ENCODE results near the gene CHEK1.

CHEK1 gene

DNA sequence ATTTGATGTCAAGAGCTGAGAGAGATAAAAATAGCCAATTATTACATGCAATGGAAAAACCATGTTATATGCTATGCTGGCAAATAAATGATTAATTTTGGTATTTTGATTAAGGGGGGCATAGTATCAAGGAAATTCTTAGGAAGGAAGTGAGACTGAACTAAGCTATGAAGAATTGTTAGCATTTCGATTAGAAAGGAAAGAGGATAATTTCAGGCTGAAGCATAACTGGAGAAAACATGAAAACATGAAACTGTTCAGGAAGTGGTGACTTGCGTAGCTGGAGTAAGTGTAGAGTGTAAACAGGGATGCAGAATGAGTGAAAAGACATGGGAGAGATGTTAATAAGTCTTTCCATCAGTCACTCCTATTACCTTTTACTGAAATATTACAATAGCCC, 49.2 kb downstream of the CHEK1 start:
- H3K36me3 ChIP-seq (replicated peaks), result no peaks in the 10 kb centered on the region

DNA sequence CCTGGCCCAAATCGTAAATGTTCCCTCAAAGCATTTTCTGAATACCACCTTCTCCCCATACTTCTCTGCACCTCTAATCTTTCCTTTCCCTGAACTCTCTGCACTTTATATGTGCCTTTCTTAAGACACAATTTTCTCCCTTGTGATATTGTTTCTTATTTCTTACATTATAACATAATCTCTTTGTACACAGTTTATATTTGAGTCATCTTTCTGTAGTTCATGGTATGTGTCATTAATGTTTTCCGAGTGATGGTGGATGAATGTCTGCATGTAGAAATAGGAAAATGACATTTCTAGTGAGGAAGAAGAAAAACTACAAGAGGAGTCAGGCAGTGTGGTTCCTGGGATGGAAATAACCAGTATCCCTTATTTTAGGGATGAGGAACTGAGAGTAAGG, 50.2 kb downstream of the CHEK1 start:
- in situ Hi-C loops (cut with HindIII; ENCODE audit: low pct_ligation_motif_present, low sequenced_read_pairs), result no loop called here
- TF ChIP-seq, protein P1, sequence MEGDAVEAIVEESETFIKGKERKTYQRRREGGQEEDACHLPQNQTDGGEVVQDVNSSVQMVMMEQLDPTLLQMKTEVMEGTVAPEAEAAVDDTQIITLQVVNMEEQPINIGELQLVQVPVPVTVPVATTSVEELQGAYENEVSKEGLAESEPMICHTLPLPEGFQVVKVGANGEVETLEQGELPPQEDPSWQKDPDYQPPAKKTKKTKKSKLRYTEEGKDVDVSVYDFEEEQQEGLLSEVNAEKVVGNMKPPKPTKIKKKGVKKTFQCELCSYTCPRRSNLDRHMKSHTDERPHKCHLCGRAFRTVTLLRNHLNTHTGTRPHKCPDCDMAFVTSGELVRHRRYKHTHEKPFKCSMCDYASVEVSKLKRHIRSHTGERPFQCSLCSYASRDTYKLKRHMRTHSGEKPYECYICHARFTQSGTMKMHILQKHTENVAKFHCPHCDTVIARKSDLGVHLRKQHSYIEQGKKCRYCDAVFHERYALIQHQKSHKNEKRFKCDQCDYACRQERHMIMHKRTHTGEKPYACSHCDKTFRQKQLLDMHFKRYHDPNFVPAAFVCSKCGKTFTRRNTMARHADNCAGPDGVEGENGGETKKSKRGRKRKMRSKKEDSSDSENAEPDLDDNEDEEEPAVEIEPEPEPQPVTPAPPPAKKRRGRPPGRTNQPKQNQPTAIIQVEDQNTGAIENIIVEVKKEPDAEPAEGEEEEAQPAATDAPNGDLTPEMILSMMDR (IDR thresholded peaks at IDR 0.05; ENCODE audit: low read depth, low read length, missing control alignments), result no peak

More for the DNA sequence above, 49.2 kb downstream of the CHEK1 start:
- DNase-seq, result no peak
- Histone ChIP-seq H3K27ac (no peak overlapping the region), H3K27me3 (replicated peaks) (no peaks in the 10 kb centered on the region), H3K4me3 (ENCODE audit: low read depth, low read length) (no peak overlapping the region)
- TF ChIP-seq, protein P1 (IDR thresholded peaks at IDR 0.05; ENCODE audit: low read depth, low read length, missing control alignments), result no peak
- in situ Hi-C loops (cut with HindIII; ENCODE audit: low pct_ligation_motif_present, low sequenced_read_pairs), result no loop called here

DNA sequence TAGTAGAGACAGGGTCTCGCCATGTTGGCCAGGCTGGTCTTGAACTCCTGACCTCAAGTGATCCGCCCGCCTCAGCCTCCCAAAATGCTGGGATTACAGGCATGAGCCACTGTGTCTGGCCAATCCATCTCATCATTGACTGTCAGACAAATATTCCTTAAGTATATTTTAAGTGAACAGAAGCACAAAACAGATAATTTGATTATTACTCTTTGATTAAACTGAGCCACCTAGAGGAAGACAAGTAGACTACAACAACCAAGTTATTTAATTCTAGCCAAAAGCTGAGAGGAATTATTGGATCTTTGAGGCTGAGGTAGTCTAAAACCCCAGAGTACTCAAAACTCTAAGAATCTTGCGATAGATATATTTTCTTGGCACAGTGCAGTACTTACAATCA, 54.4 kb downstream of the CHEK1 start:
- Histone ChIP-seq H3K36me3 (replicated peaks) (no peaks in the 10 kb centered on the region), H3K27ac (no peak overlapping the region), H3K4me3 (ENCODE audit: low read depth, low read length) (no peak overlapping the region), H3K27me3 (replicated peaks) (no peaks in the 10 kb centered on the region)
- DNase-seq, result no peak
- in situ Hi-C loops (cut with HindIII; ENCODE audit: low pct_ligation_motif_present, low sequenced_read_pairs), result no loop called here
- TF ChIP-seq, protein P1 (IDR thresholded peaks at IDR 0.05; ENCODE audit: low read depth, low read length, missing control alignments), result no peak

More for the DNA sequence above, 50.2 kb downstream of the CHEK1 start:
- DNase-seq, result no peak
- Histone ChIP-seq H3K27me3 (replicated peaks) (no peaks in the 10 kb centered on the region), H3K36me3 (replicated peaks) (no peaks in the 10 kb centered on the region), H3K4me3 (ENCODE audit: low read depth, low read length) (no peak overlapping the region), H3K27ac (no peak overlapping the region)

DNA sequence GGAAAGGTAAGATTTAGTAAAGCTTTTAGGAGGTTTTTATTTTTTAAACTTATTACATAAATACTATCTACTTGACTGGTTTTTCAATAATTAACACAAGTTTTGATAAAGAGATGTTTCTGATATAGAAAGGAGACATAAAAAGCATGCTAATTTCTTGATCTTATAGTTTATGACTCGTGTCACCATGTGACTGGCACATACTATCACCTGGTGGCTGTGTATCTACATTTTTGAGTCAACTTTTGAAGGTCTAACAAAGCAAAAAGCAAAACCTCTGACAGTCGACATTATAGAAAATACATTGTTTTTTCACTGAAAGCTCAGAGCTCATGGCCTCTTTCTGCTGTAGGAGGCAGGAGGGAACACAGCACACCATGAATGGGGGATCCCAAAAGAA, 54.9 kb downstream of the CHEK1 start:
- Histone ChIP-seq H3K4me3 (ENCODE audit: low read depth, low read length) (no peak overlapping the region), H3K36me3 (replicated peaks) (no peaks in the 10 kb centered on the region), H3K27ac (no peak overlapping the region), H3K27me3 (replicated peaks) (no peaks in the 10 kb centered on the region)
- in situ Hi-C loops (cut with HindIII; ENCODE audit: low pct_ligation_motif_present, low sequenced_read_pairs), result no loop called here
- TF ChIP-seq, protein P1 (IDR thresholded peaks at IDR 0.05; ENCODE audit: low read depth, low read length, missing control alignments), result no peak
- DNase-seq, result no peak

DNA sequence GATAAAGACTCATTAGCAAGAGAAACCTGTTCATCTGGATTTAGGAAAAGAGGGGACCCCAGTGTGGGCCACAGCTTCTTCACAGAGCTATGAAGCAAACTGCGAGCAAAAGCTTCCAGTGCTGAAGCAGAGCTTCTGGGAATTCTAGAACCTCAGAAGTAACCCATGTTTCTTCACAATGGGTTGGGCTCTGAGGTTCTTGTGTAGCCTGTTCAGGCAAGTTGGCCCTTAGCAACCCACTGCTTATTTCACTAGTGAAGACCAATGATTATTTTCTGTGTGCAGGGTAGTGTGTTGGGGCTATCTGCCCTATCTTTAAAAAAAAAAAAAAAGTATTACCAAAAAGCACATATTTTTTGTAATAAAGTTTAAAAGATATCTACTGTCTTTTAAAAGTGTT, 55.8 kb downstream of the CHEK1 start, which contains the start of gene ACRV1:
Gene ACRV1, minus strand, starts transcription at position 101 of the 400 bp plus-strand sequence. Its CDS starts 67 bp downstream, at position 34.
- Histone ChIP-seq H3K36me3 (replicated peaks) (no peaks in the 10 kb centered on the region), H3K27me3 (replicated peaks) (no peaks in the 10 kb centered on the region), H3K4me3 (ENCODE audit: low read depth, low read length) (no peak within 1 kb of the TSS), H3K27ac (no peak within 1 kb of the TSS)
- in situ Hi-C loops (cut with HindIII; ENCODE audit: low pct_ligation_motif_present, low sequenced_read_pairs), result no loop called here
- no peak for DNase-seq
- TF ChIP-seq, protein P1 (IDR thresholded peaks at IDR 0.05; ENCODE audit: low read depth, low read length, missing control alignments), result no peak

DNA sequence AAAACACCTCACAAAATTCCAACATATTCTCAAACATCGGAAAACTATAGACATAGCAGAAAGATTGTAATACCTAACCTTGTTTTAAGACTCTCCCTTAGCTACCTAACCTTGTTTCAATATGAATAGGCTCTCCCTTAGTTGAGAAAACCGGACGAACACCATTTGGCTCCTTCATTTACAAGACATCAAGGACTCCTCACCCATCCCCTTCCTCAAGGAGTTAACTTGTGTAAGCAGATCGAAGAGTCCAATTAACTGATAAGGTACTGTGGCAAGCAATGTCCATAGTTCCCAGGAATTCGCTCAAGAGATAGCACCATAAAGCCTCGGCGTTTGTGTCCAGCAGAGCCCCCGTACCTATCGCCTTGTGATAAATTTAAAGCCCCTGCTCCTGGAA, 60.3 kb downstream of the CHEK1 start:
- TF ChIP-seq, protein P1 (IDR thresholded peaks at IDR 0.05; ENCODE audit: low read depth, low read length, missing control alignments), result no peak
- Histone ChIP-seq H3K27ac (no peak overlapping the region), H3K4me3 (ENCODE audit: low read depth, low read length) (no peak overlapping the region), H3K27me3 (replicated peaks) (no peaks in the 10 kb centered on the region), H3K36me3 (replicated peaks) (no peaks in the 10 kb centered on the region)
- no peak for DNase-seq
- in situ Hi-C loops (cut with HindIII; ENCODE audit: low pct_ligation_motif_present, low sequenced_read_pairs), result no loop called here

All from brain microvascular endothelial cell (primary cell).